Left ventricle myocardium inferior (tissue), 1 donor: ENCODE measurements around the gene R3HDM2. TPM values are rescaled to one million over a fixed set of nuclear protein-coding genes. Genes with fewer than 3 reads are reported as not detected.

Source experiments
- DNase-seq: peaks from one replicate; pipeline ENCODE4 v3.0.0-alpha.2; 2020
- H3K27ac ChIP-seq: fragments of 200-600 bp; replicated peaks from 2 replicates; pipeline ENCODE4 v1.8.0; 2021
- H3K27me3 ChIP-seq: fragments of 200-600 bp; 2 replicates; pipeline ENCODE4 v1.8.0; 2021; ENCODE audit warnings: low read depth
- H3K36me3 ChIP-seq: fragments of 200-600 bp; 2 replicates; pipeline ENCODE4 v1.8.0; 2021
- H3K4me1 ChIP-seq: fragments of 200-600 bp; 2 replicates; pipeline ENCODE4 v1.8.0; 2021
- H3K4me3 ChIP-seq: fragments of 200-600 bp; 2 replicates; pipeline ENCODE4 v1.8.0; 2021; ENCODE audit warnings: mild to moderate bottlenecking, moderate library complexity
- H3K9me3 ChIP-seq: fragments of 200-600 bp; replicated peaks from 2 replicates; pipeline ENCODE4 v1.8.0; 2021
- intact Hi-C: fragments of 100-400 bp; cut with micrococcal nuclease; formaldehyde crosslinking; loops from one replicate; pipeline ENCODE4 v1.11.0; 2022
- total RNA-seq: library from RNA; stranded (reverse); fragmentation: NEBNext Ultra II Directional; extraction: Animal tissue kit (Norgen Biotek cat#: 25700); gene quantifications from one replicate; pipeline ENCODE4 v1.2.1, GENCODE V29; 2021
- TF ChIP-seq, protein P1 (sequence below): fragments of 200-600 bp; IDR thresholded peaks from 2 replicates; pipeline ENCODE4 v1.8.0; 2021; ENCODE audit warnings: antibody characterized with exemption, mild to moderate bottlenecking, borderline replicate concordance
- donor health status: DM: no; HTN: yes; CAD: no; lungs with severe emphysema.

Gene R3HDM2
- total RNA-seq, 1 donor from 2014 or later, result 63.1 TPM

DNA sequence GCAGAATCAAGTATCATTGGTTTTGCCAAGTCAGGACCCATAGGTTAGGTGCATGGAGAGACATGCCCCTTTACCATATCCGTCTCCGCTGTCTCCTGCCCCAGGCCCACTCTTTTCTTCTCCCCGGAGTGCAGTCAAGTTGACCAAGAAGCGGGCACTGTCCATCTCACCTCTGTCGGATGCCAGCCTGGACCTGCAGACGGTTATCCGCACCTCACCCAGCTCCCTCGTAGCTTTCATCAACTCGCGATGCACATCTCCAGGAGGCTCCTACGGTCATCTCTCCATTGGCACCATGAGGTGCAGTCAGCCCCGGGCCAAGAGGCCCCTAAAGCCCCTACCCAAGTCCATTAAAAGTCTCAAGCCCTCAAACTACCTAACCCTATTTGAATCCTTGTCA lies 33.7 kb upstream of the R3HDM2 start:
- Histone ChIP-seq H3K36me3 (no peaks in the 10 kb centered on the region), H3K4me3 (no peak overlapping the region), H3K4me1 (peaks cover 32% of the 10 kb centered on the region), H3K9me3 (no peaks in the 10 kb centered on the region), H3K27me3 (peaks cover 55% of the 10 kb centered on the region), H3K27ac (no peak overlapping the region)
- TF ChIP-seq, protein P1, sequence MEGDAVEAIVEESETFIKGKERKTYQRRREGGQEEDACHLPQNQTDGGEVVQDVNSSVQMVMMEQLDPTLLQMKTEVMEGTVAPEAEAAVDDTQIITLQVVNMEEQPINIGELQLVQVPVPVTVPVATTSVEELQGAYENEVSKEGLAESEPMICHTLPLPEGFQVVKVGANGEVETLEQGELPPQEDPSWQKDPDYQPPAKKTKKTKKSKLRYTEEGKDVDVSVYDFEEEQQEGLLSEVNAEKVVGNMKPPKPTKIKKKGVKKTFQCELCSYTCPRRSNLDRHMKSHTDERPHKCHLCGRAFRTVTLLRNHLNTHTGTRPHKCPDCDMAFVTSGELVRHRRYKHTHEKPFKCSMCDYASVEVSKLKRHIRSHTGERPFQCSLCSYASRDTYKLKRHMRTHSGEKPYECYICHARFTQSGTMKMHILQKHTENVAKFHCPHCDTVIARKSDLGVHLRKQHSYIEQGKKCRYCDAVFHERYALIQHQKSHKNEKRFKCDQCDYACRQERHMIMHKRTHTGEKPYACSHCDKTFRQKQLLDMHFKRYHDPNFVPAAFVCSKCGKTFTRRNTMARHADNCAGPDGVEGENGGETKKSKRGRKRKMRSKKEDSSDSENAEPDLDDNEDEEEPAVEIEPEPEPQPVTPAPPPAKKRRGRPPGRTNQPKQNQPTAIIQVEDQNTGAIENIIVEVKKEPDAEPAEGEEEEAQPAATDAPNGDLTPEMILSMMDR, result no peak
- DNase-seq, result no peak
- intact Hi-C loops, result no loop called here

DNA sequence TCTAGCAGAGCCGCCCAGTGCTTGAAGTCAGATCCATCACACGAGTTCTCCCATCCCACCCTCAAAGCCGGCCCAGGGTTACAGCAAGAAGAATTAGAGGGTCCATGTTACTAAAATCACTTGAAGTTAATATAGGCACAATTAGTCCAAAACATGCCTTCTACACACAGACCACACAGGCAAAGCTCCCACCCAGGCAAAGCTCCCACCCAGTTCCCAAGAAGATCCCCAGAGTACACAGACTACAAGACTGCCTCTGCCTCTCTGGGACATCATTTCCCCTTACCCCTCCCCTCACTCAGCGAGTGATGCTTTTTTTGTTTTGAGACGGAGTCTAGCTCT lies 32.0 kb upstream of the R3HDM2 start:
- Histone ChIP-seq H3K4me1 (peaks cover 44% of the 10 kb centered on the region), H3K27ac (no peak overlapping the region), H3K9me3 (no peaks in the 10 kb centered on the region), H3K27me3 (peaks cover 38% of the 10 kb centered on the region), H3K4me3 (peak overlapping the region; percentile 80), H3K36me3 (no peaks in the 10 kb centered on the region)
- TF ChIP-seq, protein P1, result peak; percentile 23
- DNase-seq, result no peak
- intact Hi-C loops, result no loop called here

DNA sequence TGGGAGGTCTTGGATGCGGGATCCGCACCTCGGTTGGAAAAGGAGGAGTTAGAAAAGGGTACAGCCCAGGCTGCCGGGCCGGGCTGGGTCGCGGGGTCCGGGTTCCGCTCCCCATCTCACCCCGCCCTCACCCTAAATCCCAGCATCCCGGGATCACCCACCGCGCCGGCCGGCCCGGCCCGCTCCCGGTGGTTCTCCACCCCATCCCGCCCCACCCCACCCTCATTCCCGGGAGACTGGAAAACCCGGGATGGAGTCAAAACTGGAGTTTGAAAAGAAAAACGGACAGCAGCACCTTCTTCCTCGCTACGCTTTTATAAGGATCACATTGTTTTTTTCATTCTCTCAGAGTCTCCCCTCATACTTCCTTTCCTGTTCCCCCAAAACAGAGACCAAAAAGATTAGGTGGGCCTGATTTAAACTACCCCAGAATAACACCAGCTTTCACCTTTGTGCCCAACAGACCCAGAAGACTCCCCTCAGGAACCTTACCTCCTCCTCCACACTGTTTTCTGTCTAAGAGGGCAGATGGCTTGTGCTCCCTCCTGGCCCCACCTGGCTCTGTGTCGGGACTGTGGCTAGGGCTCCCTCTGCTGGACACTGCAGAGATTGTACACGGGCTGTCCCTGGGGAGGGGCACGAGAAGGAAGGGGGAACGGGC lies 31.5 kb upstream of the R3HDM2 start:
- TF ChIP-seq, protein P1, result peak; percentile 95
- Histone ChIP-seq H3K4me3 (peak overlapping the region; percentile 80), H3K4me1 (peaks cover 44% of the 10 kb centered on the region), H3K9me3 (no peaks in the 10 kb centered on the region), H3K27me3 (peaks cover 33% of the 10 kb centered on the region), H3K27ac (peak overlapping the region; percentile 78), H3K36me3 (no peaks in the 10 kb centered on the region)
- intact Hi-C loops, result no loop called here
- DNase-seq, result peak; percentile 81

DNA sequence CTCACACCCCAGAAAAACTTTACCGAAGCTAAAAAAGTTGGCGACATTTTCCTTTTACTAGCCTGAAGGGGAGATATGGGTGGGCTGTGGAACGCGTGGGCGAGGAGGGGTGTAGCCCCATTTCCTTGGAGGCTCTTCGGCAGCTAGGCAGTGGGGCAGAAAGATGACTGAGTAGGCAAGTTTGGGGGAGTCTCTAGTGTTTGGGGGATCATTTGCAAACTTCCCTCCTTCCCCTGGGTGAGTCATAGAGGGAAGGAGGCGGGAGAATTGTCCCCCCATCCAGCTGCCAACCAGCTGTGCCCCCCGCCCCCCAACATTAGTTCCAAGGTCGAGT lies 31.0 kb upstream of the R3HDM2 start:
- Histone ChIP-seq H3K36me3 (no peaks in the 10 kb centered on the region), H3K9me3 (no peaks in the 10 kb centered on the region), H3K4me1 (peaks cover 44% of the 10 kb centered on the region), H3K27me3 (peaks cover 28% of the 10 kb centered on the region), H3K27ac (peak overlapping the region; percentile 78), H3K4me3 (peak overlapping the region; percentile 80)
- intact Hi-C loops, result no loop called here
- TF ChIP-seq, protein P1, result no peak
- no peak for DNase-seq

DNA sequence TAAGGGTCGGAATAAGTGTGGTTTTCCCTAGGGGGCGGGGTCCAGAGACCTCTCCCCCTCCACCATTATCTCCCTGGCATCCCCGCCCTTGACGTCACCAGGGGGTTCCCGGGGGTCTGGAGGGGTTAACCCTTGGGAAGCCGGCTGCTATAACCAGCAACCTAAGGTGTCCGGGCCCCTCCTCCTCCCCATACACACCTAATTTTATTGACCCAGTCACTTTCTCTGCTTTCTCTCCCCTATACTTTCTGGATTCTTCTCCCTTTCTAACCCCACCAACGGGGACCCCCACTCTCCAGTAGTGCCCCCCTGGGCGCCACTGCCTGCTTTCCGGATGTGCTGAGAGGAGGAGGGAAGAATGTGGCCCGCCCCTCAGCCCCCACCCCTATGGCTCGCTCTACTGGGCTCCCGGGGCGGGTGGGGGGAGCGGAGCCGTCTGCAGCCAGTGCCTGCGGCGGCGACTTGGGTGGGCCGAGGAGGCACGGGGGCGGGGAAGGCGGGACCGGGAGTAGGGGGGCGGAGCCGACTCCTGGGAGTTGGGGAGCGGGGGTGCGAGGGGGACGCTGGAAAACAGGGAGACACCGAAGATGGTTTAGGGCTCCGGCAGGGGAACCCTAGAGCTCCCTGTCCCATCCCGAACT lies 30.6 kb upstream of the R3HDM2 start:
- intact Hi-C loops, result no loop called here
- peak; percentile 74 for DNase-seq
- no peaks in the 10 kb centered on the region for H3K9me3 ChIP-seq
- H3K4me1 ChIP-seq, result peaks cover 44% of the 10 kb centered on the region
- TF ChIP-seq, protein P1, result no peak
- H3K27me3 ChIP-seq, result peaks cover 27% of the 10 kb centered on the region
- H3K4me3 ChIP-seq, result peak overlapping the region; percentile 80
- H3K27ac ChIP-seq, result peak overlapping the region; percentile 78
- no peaks in the 10 kb centered on the region for H3K36me3 ChIP-seq
